Measurements from ENCODE around the gene ZNF407. TPM values are rescaled to one million over a fixed set of nuclear protein-coding genes. Genes with fewer than 3 reads are reported as not detected.
"Not testable (repeated sequence)": the region's sequence is repeated elsewhere in the genome, so short reads cannot be mapped to it uniquely, and the experiment has no call there.

The ZNF407 gene
- polyA plus RNA-seq, 6 donors from 2014 or later: 1.6 to 9.5 (median 4.9) TPM

DNA sequence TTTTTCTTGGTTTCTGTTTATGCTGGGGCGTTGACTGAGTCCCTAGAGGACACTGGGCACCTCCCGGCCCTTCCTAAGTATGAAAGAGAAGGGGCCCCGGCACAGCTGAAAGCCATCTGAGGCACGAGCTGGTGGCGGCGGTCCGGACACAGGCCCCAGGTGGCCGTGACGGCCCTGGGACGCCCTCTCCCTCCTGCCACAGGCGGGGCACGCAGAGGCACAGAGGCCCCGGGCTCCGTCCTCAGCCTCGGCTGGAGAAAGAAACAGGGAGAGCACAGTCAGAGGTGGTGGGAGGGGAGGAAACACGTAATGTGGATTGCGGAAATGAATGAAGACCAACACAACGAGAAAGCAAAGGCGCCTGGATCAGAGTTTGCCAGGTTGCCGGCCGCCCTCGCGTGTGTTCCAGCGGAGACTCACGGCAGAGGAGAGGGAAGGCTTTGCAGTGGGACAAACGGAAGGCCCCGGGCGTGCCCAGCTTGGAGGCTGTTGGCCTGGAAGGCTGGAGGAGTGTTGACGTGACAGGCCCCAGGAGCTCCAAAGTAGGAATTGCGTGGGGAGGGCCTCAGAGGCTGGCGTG, 492.2 kb downstream of the ZNF407 start:
- ATAC-seq (ENCODE audit: low read depth in 2 of 2) (no peak), DNase-seq (no peak)
- no peak overlapping the region for H3K4me3 Mint-ChIP-seq
- H3K36me3 Mint-ChIP-seq: no peaks in the 10 kb centered on the region
- peaks cover 0 to 3% (median 0%) of the 10 kb centered on the region in 7 donors for H3K9me3 Mint-ChIP-seq
- H3K4me1 Mint-ChIP-seq: no peaks in the 10 kb centered on the region
- H3K27ac Mint-ChIP-seq: no peak overlapping the region
- no peaks in the 10 kb centered on the region for H3K27me3 Mint-ChIP-seq

DNA sequence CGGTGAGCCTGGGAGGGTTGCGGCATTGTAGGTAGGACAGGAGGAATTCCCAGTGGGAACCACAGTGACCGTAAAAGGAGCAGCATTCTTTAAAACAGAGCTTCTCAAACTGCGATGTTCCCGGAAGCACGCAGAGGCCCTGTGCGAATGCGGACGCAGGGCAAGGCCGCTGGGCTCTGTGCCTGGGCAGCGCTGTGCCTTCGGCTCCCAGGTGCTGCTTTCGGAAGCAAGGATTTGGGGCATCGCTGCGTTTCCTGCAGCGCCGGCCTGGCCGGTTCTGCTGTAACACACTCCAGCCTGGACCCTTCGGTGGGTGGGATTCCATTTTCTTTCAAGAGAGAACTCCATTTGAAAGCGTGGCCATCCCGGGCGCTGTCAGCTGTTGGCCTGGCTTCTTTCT, 492.7 kb downstream of the ZNF407 start:
- peaks cover 0 to 2% (median 0%) of the 10 kb centered on the region in 3 donors for H3K27me3 Mint-ChIP-seq
- no peak for DNase-seq

DNA sequence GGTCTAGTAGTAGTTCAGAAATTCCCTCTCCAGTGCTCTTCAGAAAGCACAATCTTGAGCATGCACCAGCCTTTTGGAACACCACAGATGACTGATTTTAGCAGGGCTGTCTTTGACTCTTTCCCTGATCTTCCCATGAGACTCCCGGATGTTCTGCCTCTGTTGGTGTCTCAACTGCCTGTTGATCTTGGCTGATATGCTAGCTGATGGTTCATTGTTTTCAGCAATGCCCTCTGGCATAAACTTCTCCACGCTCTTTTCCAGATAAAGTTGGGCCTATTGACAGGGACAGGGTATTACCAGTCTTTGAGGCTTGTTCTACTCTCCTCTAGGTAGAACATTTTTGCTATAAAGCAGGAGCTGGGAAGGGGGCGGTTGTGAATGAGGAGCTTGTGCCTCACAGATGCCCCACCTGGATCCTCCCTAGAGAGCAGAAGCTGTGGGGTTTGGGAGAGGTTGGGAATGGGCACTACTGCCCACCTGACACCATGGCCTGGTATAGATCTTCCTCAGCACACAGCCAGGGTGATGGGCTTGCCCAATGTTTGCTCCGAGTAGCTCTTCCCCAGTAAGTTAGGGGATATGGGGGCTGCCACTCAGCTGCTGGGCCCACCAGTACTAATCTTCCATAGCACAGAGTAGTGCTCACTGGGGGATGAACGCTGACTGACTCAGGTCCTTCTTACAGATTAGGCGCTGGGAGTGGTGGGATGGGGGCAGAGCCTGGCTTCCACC, 500.0 kb downstream of the ZNF407 start:
- Mint-ChIP-seq H3K4me1 (no peaks in the 10 kb centered on the region), H3K27me3 (peaks cover 12 to 42% (median 25%) of the 10 kb centered on the region in 3 donors), H3K36me3 (peaks cover 5 to 10% of the 10 kb centered on the region in 2 donors), H3K9me3 (peaks cover 11 to 39% (median 20%) of the 10 kb centered on the region in 7 donors), H3K4me3 (no peak overlapping the region), H3K27ac (no peak overlapping the region)
- DNase-seq: no peak
- ATAC-seq (ENCODE audit: low read depth in 2 of 2): no peak

More for the DNA sequence above, 492.7 kb downstream of the ZNF407 start:
- Mint-ChIP-seq H3K36me3 (no peaks in the 10 kb centered on the region), H3K4me1 (no peaks in the 10 kb centered on the region), H3K4me3 (no peak overlapping the region), H3K9me3 (peaks cover 0 to 2% (median 1%) of the 10 kb centered on the region in 7 donors), H3K27ac (no peak overlapping the region)
- no peak for ATAC-seq (ENCODE audit: low read depth in 2 of 2)

DNA sequence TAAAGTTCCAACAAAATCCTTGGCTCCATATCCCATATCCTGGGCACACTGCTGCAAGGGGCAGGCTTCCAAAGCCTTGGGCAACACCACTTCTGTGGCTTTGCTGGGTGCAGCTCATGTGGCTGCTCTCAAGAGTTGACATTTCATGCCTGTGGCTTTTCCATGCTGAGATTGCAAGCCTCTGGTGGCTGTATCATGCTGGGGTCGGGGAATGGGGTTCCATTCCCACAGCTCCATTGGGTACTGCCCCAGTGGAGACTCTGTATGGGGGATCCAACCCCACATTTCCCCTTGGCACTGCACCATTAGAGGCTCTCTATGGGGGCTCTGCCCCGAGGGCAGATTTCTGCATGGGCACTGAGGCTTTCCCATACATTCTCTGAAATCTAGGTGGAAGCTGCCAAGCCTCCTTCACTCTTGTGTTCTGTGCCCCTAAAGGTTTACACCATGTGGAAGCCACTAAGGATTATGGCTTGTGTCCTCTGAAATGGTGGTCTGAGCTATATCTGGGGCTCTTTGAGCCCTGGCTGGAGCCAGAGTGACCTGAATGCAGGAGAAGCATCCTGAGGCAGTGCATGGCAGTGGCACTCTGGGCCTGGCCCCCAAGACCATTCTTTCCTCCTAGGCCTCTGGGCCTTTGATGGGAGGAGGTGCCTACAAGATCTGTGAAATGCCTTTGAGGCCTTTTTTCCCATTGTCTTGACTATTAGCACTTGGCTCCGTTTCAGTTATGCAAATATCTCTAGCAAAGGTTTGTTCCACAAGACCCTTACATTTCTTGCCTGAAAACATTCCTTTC, 503.4 kb downstream of the ZNF407 start:
- H3K9me3 Mint-ChIP-seq: peaks cover 6 to 31% (median 13%) of the 10 kb centered on the region in 7 donors
- peaks cover 5 to 10% of the 10 kb centered on the region in 2 donors for H3K36me3 Mint-ChIP-seq
- DNase-seq (no peak), ATAC-seq (ENCODE audit: low read depth in 2 of 2) (no peak)
- no peak overlapping the region for H3K27ac Mint-ChIP-seq
- no peaks in the 10 kb centered on the region for H3K4me1 Mint-ChIP-seq
- peaks cover 16 to 33% (median 31%) of the 10 kb centered on the region in 3 donors for H3K27me3 Mint-ChIP-seq
- H3K4me3 Mint-ChIP-seq: peak overlapping the region in 1 of 8 donors; percentile 17

DNA sequence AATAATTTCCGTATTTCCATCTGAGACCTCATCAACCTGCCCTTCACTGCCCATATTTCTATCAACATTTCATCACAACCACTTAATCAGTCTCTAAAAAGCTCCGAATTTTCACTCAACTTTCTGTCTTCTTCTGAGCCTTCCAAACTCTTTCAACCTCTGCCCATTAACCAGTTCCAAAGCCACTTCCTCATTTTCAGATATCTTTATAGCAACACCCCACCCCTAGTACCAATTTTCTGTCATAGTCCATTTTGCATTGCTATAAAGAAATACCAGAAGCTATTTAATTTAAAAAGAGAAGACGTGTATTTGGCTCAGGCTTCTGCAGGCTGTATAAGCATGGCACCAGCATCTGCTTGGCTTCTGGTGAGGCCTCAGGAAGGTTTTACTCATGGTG, 504.2 kb downstream of the ZNF407 start:
- peaks cover 5 to 10% of the 10 kb centered on the region in 2 donors for H3K36me3 Mint-ChIP-seq
- no peak overlapping the region for H3K4me3 Mint-ChIP-seq

DNA sequence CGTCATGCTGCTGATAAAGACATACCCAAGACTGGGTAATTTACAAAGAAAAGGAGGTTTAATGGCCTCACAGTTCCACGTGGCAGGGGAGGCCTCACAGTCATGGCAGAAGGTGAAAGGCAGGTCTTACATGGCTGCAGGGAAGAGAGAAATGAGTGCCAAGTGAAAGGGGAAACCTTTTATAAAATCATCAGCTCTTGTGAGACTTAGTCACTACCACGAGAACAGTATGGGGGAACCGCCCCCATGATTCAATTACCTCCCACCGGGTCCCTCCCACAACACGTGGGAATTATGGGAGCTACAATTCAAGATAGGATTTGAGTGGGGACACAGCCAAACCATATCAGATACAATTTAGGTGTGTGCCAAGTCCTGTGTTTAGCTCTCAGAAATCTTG, 506.4 kb downstream of the ZNF407 start:
- DNase-seq; ATAC-seq (ENCODE audit: low read depth in 2 of 2); H3K4me3 Mint-ChIP-seq; H3K27ac Mint-ChIP-seq; H3K4me1 Mint-ChIP-seq: not testable (repeated sequence)
- peaks cover 0 to 26% (median 9%) of the 10 kb centered on the region in 7 donors for H3K9me3 Mint-ChIP-seq
- peaks cover 5 to 10% of the 10 kb centered on the region in 2 donors for H3K36me3 Mint-ChIP-seq
- peaks cover 13 to 30% (median 18%) of the 10 kb centered on the region in 3 donors for H3K27me3 Mint-ChIP-seq

More for the DNA sequence above, 504.2 kb downstream of the ZNF407 start:
- Mint-ChIP-seq H3K27ac (no peak overlapping the region), H3K27me3 (peaks cover 16 to 33% (median 31%) of the 10 kb centered on the region in 3 donors), H3K9me3 (peaks cover 2 to 31% (median 13%) of the 10 kb centered on the region in 7 donors), H3K4me1 (no peaks in the 10 kb centered on the region)
- no peak for ATAC-seq (ENCODE audit: low read depth in 2 of 2)
- DNase-seq: no peak

DNA sequence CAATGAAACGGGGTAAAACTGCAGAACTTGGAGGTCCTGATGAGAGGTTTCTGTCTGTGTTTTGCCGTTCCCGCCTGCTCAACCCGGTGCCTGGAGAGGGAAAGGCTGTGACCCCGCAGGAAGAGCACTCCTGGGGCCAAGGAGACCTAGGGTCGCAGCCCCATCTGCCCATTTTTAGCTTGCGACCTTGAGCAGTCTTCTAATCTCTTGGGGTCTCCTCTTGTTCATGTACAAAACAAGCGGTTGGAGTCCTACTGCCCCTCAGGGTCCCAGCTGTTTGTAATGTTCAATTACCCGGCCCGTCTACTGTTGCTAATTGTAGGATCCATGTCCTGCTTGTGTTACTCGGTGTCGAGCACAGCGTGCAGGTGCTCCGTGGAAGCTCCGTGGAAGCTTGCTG, 506.8 kb downstream of the ZNF407 start:
- Mint-ChIP-seq H3K27me3 (peaks cover 13 to 34% (median 16%) of the 10 kb centered on the region in 3 donors), H3K9me3 (peaks cover 0 to 26% (median 9%) of the 10 kb centered on the region in 7 donors), H3K36me3 (peaks cover 5 to 10% of the 10 kb centered on the region in 2 donors), H3K27ac (no peak overlapping the region), H3K4me3 (no peak overlapping the region), H3K4me1 (no peaks in the 10 kb centered on the region)
- no peak for DNase-seq
- no peak for ATAC-seq (ENCODE audit: low read depth in 2 of 2)

DNA sequence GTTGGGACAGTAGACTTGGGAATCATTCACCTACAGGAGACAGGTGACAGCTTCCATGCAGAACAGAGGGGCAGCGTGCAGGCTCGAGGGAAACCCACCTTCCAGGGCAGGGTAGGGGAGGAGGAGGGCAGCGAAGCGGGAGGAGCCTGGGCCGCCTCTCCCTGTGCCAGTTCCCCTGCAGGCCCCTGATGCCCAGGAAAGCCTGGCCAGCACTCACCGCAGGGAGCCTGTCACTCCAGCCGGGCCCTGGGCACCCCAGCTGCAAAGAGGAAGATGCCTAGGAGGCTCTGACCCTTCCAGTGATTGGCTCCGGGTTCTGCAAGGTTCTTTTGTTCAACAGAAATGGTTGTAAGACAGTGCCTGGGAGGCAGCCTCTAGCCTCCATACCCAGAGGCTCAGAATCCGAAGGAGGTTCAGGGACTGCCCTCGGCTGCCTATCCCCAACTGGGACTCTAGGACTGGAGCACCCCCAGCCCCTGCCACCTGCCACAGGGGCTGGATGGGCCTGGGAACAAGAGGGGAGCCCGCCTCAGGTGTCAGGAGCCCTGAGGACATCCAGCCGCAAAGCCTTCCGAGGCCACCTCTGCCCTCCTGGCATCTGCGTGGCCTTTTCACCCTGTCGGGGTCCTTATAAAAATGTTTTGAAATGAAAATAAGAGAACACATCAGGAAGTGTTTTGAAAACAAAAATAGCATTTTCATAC, 508.0 kb downstream of the ZNF407 start:
- H3K36me3 Mint-ChIP-seq: peaks cover 5 to 10% of the 10 kb centered on the region in 2 donors
- no peak overlapping the region for H3K27ac Mint-ChIP-seq
- H3K27me3 Mint-ChIP-seq: peaks cover 6 to 29% (median 13%) of the 10 kb centered on the region in 3 donors
- H3K4me3 Mint-ChIP-seq: no peak overlapping the region
- H3K4me1 Mint-ChIP-seq: no peaks in the 10 kb centered on the region
- DNase-seq (no peak), ATAC-seq (ENCODE audit: low read depth in 2 of 2) (no peak)
- peaks cover 0 to 15% (median 9%) of the 10 kb centered on the region in 7 donors for H3K9me3 Mint-ChIP-seq

DNA sequence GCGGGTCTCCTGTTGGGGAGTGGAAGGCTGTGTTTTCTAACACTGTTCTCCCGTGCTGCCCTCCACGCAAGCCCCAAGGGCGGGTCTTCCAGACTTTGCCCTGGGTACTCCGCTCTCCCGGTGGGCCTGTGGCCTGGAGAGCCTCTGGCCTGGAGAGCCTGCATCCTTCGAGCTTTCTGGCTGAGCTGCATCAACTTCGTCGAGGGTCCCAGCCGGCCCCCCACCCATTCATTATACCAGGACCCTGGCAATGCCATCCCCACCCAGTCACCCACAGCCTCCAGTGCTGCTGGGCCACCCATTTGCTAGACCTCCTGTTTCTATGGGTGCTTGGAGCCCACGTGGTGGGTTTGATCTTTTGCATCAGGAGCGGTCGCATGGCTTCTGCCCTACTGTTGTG, 509.1 kb downstream of the ZNF407 start:
- no peak overlapping the region for H3K27ac Mint-ChIP-seq
- H3K4me1 Mint-ChIP-seq: no peaks in the 10 kb centered on the region
- no peak overlapping the region for H3K4me3 Mint-ChIP-seq
- H3K36me3 Mint-ChIP-seq: peaks cover 4 to 5% of the 10 kb centered on the region in 2 donors
- H3K27me3 Mint-ChIP-seq: peaks cover 6 to 19% (median 8%) of the 10 kb centered on the region in 3 donors
- DNase-seq (no peak), ATAC-seq (ENCODE audit: low read depth in 2 of 2) (no peak)
- peaks cover 0 to 7% (median 4%) of the 10 kb centered on the region in 7 donors for H3K9me3 Mint-ChIP-seq

DNA sequence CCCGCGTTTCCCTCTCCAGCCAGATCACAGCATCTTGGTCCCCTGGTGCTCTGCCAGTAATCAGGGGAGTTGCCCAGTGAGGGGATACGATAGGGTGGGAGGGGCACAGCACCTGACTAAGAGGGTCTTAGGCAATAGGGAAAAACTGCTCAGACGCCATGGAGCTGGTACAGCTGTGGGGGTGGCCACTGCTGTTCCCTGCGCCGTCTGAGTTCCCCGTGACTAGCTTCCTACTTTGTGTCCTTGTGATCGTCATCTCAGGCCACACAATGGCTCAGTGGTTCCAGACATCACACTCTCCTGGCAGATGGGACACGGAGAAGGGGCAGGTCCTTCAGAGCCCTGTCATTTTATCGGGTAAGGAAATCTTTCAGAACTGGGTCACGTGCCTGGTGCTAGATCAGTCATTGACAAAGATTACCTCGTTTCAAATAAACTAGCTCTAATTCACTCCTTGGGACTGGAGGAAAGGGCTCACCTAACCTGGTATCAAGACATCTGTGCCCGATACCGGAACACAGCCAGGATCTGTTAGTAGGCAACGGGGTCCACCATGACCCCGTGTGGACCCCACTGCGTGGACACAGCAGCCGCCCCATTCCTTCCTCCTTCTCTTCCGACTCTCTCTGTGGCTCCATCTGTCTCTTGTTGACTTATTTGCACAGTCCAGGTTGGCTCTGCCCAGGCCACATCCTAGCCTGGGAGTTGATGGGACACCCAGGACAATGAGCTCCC, 509.7 kb downstream of the ZNF407 start:
- no peaks in the 10 kb centered on the region for H3K36me3 Mint-ChIP-seq
- peaks cover 5 to 15% (median 6%) of the 10 kb centered on the region in 3 donors for H3K27me3 Mint-ChIP-seq

DNA sequence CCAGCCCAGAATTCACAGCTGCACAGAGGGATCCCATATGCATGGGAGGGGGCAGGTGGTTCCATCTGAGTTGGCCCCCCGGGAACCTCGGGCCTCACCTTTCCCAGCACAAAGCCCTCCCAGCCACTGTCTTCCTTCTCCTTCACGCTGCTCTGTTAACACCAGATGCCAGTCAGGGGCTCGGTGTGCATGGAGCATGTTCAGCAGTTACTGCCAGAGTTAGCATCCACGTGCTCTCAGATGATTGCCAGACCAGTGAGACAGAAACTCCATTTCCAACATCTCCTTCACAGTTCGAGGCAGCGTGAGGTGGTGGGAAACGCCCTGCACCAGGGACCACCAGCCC, 510.2 kb downstream of the ZNF407 start:
- ATAC-seq (ENCODE audit: low read depth in 2 of 2) (no peak), DNase-seq (no peak)
- H3K4me1 Mint-ChIP-seq: no peaks in the 10 kb centered on the region
- H3K27ac Mint-ChIP-seq: no peak overlapping the region
- H3K27me3 Mint-ChIP-seq: peaks cover 5 to 15% (median 5%) of the 10 kb centered on the region in 3 donors
- no peaks in the 10 kb centered on the region for H3K9me3 Mint-ChIP-seq
- no peak overlapping the region for H3K4me3 Mint-ChIP-seq
- no peaks in the 10 kb centered on the region for H3K36me3 Mint-ChIP-seq

More for the DNA sequence above, 509.7 kb downstream of the ZNF407 start:
- ATAC-seq (ENCODE audit: low read depth in 2 of 2) (no peak), DNase-seq (no peak)
- H3K4me1 Mint-ChIP-seq: no peaks in the 10 kb centered on the region
- peaks cover 0 to 1% (median 0%) of the 10 kb centered on the region in 7 donors for H3K9me3 Mint-ChIP-seq
- H3K27ac Mint-ChIP-seq: no peak overlapping the region
- no peak overlapping the region for H3K4me3 Mint-ChIP-seq

DNA sequence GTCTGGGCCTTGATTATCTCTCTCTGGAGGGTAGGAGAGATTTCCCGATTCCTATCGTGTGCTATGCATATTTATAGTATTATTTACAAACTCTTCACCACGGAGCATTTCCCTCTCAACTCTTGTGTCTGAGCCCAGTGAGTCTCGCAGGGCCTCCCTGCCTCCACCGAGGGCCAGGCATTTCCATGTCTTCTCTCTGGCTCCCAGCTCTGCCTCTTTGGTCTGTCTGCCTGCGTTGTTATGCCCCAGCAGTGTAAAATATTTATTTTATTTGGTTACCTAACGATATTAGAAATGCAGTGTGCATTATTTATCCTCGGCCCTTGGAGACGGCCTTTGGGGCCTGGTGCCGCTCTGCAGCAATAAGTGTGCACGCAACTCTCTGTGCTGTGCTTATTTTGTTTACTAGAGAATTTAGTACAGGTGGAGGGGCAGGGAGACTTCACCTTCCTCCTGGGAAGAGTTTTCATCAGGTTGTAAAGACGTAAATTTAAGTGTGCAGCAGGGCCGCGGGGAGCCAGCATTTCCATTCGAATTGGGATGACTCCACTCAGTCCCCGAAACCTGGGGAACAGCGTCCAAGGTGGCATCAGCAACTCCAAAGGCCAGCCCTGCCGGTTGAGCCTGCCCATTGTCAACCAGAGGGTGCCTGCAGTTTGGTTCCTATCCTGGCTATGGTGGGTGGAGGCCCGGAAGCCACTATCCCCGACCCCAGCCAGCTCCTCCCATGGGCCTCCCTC, 511.1 kb downstream of the ZNF407 start:
- Mint-ChIP-seq H3K27ac (peak overlapping the region in 2 of 6 donors; percentile 15 to 66), H3K27me3 (peaks cover 0 to 15% (median 3%) of the 10 kb centered on the region in 3 donors), H3K4me3 (no peak overlapping the region), H3K9me3 (no peaks in the 10 kb centered on the region), H3K36me3 (no peaks in the 10 kb centered on the region), H3K4me1 (no peaks in the 10 kb centered on the region)
- no peak for DNase-seq
- no peak for ATAC-seq (ENCODE audit: low read depth in 2 of 2)
